Embryonic facial prominence (tissue), 1 donor: ENCODE data around the gene NOL12.
"Not testable (repeated sequence)": the region's sequence is repeated elsewhere in the genome, so short reads cannot be mapped to it uniquely, and the experiment has no call there.

Experiments
- DNase-seq: peaks from one replicate; pipeline ENCODE4 v3.0.0-alpha.2; 2016; ENCODE audit errors: extremely low spot score

The NOL12 gene

GRCh38 chr22:37679670-37680069, 6.5 kb upstream of the NOL12 start:
- DNase-seq, result no peak

DNA sequence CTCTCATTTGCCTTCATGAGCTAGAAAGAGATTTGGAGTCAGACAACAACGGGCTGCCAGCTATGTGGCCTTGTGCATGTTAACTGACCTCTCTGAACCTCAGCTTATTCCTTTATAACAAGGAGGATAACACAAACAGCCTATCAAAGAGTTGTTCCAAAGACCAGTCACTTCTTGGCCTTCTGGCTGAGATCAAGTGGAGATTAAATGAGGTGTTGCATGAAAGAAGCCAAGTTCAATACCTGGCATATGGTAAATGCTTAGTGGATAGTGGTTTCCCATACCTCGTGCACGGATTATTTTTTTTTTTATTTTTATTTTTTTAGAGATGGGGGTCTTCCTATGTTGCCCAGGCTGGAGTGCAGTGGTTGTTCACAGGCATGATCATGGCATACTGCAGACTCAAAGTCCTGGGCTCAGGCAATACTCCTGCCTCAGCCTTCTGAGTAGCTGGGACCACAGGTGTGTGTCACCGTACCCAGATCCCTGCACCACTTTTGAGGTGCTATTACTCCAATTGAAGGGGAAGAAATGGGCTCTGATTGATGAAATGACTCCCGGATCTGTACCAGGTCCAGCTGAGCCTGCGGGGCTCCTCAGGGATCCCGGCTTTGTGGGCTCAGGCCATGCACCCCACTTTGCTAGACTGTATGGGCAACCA, 5.8 kb upstream of the NOL12 start:
- DNase-seq, result no peak

GRCh38 chr22:37681001-37681424, 5.1 kb upstream of the NOL12 start:
- no peak for DNase-seq

DNA sequence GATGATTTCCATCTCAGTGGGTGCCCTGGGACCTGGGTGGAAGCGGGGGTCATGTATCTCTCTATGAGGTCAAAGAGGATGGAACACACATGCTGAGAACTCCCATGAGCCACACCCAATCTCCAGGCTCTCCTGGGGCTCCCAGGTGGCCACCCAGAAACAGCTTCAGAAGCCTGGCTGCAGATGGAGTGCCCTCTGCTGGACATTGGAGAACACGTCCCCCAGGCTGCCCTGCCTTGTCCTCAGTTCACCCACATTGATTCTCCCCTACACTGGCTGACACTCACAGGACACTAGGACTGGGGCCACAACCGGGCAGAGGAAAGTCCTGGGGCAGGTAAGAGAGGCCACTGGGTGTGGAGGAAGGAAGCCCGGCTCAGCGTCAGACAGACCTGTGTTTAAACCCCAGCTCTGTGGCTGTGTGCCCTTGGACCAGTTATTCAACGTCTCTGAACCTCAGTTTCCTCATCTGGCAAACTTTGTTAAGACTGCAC, 4.5 kb upstream of the NOL12 start:
- no peak for DNase-seq

- no peak for DNase-seq
Observed at GRCh38 chr22:37684803-37685615, 1.1 kb upstream of the NOL12 start.

DNA sequence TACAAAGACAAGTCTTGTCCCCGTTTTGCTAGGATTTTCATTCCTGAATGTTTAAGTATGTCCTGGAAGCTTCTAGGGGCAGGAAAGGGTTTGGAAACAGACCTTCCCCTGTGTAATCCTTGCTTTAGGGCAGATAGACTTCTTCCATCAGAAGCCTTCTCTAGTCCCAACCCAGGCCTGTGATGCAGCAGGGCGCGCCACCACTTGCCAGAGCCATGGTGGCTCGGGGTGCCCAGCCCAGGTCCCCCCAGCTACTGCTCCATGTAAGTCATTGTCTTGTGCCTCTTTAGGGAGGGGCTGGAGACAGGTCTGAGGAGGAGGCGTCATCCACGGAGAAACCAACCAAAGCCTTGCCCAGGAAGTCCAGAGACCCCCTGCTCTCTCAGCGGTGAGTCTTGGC, 4.3 kb downstream of the NOL12 start:
- no peak for DNase-seq

GRCh38 chr22:37690901-37691504, 4.9 kb downstream of the NOL12 start:
- no peak for DNase-seq

GRCh38 chr22:37692627-37693285, 6.6 kb downstream of the NOL12 start:
- DNase-seq, result no peak

DNA sequence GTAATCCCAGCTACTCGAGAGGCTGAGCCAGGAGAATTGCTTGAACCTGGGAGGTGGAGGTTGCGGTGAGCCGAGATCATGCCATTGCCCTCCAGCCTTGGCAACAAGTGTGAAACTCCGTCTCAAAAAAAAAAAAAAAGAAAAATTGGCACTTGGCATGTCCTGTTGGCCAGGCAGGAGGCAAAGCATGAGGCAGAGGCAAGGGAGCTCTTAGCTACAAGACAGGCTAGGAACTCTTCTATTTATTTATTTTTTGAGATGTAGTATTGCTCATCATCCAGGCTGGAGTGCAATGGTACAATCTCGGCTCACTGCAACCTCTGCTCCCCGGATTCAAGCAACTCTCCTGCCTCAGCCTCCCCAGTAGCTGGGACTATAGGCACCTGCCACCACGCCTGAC, 8.0 kb downstream of the NOL12 start:
- DNase-seq, result not testable (repeated sequence)

DNA sequence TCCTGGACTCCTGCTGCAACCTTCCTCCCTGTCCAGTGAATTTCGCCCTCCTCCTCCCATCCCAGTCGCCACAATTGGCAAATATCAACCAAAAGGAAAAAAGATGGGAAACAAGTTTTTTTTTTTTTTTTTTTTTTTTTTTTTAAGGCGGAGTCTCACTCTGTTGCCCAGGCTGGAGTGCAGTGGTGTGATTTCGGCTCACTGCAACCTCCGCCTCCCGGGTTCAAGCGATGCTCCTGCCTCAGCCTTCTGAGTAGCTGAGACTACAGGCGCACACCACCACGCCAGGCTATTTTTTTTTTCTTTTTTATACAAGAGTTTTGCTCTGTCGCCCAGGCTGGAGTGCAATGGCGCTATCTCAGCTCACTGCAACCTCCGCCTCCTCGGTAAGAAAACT, 10.1 kb downstream of the NOL12 start:
- DNase-seq, result not testable (repeated sequence)

DNA sequence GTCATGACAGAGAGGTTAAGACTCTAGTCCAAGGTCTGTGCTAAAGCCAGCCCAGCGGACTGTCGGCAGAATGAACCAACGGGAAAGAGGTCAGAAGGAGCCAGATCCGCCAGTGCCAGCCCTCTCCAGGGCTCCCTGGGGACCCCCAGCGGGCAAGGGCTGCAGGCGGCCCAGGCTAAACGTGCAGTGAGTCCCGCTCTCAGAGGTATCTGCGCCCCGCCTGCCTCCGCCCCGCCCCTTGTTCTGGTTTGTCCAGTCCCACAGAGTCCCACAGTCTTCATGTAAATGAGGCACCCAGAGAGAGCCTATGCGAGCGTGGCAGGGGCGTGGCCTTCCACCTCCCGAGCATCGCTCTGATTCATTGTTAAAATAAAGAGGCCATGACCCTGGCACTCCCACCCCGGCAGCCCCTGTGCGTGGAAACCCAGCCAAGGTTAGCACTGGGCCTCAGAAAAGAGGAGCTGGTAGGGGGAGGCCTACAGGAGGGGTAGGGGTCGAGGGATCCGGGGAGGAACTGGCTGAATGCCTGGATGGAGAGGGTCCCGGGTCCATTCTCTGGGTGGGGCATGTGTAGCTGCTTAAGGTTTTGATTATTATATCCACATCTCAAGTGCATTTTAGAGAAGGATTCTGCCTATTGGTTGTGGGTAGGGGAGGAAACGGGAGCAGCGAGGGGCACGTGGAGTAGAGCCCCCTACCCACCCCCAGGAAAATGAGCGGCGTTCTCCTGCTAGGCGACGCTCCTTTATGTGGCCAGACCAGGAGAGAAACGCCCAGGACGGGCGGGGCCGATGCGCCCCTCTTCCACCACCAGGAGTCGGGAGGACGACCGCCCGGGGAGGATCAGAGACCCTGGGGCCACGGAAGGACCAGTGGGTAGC, 10.8 kb downstream of the NOL12 start, which contains the start of gene TRIOBP:
Gene TRIOBP, plus strand, starts transcription at position 392 of the 881 bp plus-strand sequence. CDS start 4,318 bp downstream, outside the sequence.
- peak; percentile 85 for DNase-seq

- DNase-seq, result no peak
Observed at GRCh38 chr22:37697538-37697835, 11.3 kb downstream of the NOL12 start.

- no peak for DNase-seq
Observed at GRCh38 chr22:37701141-37701786, 15.1 kb downstream of the NOL12 start.

DNA sequence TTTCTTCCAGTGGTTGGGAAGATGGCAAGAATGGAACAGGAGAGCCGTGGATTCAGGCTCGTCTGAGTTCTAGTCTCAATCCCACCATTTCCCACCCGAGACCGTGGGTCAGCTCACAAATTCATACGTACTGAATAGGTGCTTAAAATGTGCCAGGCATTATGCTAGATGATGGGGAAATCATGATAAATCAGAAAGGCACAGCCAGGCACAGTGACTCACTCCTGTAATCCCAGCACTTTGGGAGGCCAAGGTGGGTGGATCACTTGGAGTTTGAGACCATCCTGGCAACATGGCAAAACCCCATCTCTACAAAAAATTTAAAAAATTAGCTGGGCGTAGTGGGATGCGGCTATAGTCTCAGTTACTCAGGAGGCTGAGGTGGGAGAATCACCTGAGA, 17.8 kb downstream of the NOL12 start:
- no peak for DNase-seq

GRCh38 chr22:37704645-37705044, 18.5 kb downstream of the NOL12 start:
- DNase-seq, result no peak

DNA sequence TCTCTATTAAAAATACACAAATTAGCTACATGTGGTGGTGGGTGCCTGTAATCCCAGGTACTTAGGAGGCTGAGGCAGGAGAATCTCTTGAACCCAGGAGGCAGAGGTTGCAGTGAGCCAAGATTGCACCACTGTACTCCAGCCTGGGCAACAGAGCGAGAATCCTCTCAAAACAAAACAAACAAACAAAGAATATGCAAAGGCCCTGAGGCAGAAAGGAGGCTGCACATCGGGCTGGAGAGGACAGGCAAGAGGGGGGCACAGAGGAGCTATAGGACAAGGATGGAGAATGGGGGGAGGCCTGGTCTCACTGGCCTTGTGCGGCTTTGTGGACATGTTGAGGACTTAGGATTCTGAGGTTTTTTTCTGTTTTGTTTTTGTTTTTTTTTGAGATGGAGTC, 19.1 kb downstream of the NOL12 start:
- no peak for DNase-seq

DNA sequence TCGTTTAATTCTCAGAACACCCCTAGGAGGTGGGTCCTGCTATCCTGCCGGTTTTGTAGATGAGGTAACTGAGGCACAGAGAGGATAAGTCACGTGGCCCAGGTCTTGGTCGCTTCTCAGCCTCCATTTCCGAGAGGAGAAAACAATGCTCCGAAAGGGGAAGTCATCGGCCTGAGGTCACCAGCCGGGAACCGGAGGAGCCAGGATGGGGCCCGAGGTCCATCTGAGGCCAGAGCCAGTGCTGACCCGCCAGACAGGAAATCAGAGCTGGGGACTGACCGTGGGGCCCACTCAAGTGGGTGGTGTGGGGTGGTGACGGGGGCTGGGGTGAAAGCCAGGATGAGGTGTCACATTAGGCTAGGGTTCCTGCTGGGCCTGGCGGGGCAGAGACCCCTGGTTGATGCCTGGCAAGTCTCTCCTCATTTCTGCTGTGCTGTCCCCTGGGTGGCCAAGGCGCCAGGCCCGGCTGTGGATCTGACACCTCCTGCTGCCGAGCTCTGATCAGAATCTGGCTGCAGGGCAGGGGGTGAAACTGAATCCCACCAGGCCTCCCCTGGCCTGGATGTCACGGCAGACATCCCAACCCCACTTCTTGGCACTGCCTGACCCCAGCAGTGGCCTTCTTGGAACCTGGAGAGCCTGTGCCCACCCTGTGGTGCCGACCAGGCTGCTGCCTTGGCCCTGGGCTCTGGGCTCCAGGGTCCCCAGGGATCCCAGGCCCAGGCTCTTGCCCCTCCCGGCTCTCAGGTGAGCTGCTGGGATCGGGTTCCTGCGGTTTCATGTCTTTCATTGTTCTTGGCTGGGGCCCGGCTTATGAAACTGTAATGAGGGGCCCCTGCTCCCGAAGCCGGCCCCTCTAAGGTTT, 22.7 kb downstream of the NOL12 start:
- DNase-seq, result no peak

GRCh38 chr22:37709445-37709765, 23.3 kb downstream of the NOL12 start:
- DNase-seq, result no peak

- no peak for DNase-seq
Observed at GRCh38 chr22:37710675-37711074, 24.5 kb downstream of the NOL12 start.

- no peak for DNase-seq
Observed at GRCh38 chr22:37711490-37711889, 25.3 kb downstream of the NOL12 start.
